IMR-90 (cell line): ENCODE measurements around the gene WBP2. TPM values are rescaled to one million over a fixed set of nuclear protein-coding genes. Genes with fewer than 3 reads are reported as not detected.

Experiments
- ATAC-seq: fragments of 200-7000 bp; cut with Tn5 transposase; 2 replicates; pipeline ENCODE4 v1.9.1; 2020; ENCODE audit warnings: low read depth, mild to moderate bottlenecking, moderate library complexity
- BruUV-seq: library from RNA; stranded (reverse); fragments of 400-500 nt; replicated peaks from 2 replicates; lab custom pipeline; 2021; lab: Mats Ljungman, UMichigan
- CTCF ChIA-PET: fragments of 300-600 bp; formaldehyde crosslinking; extraction: SDS; loops from one replicate; lab custom pipeline; 2021; ENCODE audit warnings: antibody characterized with exemption; lab: Yijun Ruan, JAX
- POLR2A ChIA-PET: fragments of 300-600 bp; sonication (Branson Sonifier 250); formaldehyde crosslinking; loops from one replicate; lab custom pipeline; 2022; ENCODE audit warnings: antibody characterized with exemption; ENCODE audit not compliant: unreplicated experiment; lab: Charles Lee
- DNase-seq: peaks from one replicate; pipeline ENCODE4 v3.0.0; 2013
- H2AFZ ChIP-seq: replicated peaks from 2 replicates; pipeline ENCODE3; 2013; ENCODE audit warnings: low read length, mild to moderate bottlenecking; ENCODE audit not compliant: poor library complexity
- H2AK5ac ChIP-seq: 2 replicates; pipeline ENCODE4 v1.6.1; 2013; ENCODE audit warnings: low read depth, low read length, inconsistent platforms
- H2AK9ac ChIP-seq: replicated peaks from 2 replicates; pipeline ENCODE3; 2013; ENCODE audit warnings: mild to moderate bottlenecking, low read depth, low read length, moderate library complexity; ENCODE audit not compliant: poor library complexity
- H2BK120ac ChIP-seq: 2 replicates; pipeline ENCODE4 v1.6.1; 2013; ENCODE audit warnings: low read depth, low read length, inconsistent platforms
- H2BK15ac ChIP-seq: 3 replicates; pipeline ENCODE4 v1.6.1; 2013; ENCODE audit warnings: low read depth, low read length, inconsistent platforms
- H2BK20ac ChIP-seq: 2 replicates; pipeline ENCODE4 v1.6.1; 2013; ENCODE audit warnings: low read depth, mild to moderate bottlenecking, inconsistent platforms, low read length, moderate library complexity
- H2BK5ac ChIP-seq: 2 replicates; pipeline ENCODE4 v1.6.1; 2013; ENCODE audit warnings: mild to moderate bottlenecking, low read depth, low read length, inconsistent platforms; ENCODE audit not compliant: poor library complexity, severe bottlenecking
- H3K14ac ChIP-seq: replicated peaks from 2 replicates; pipeline ENCODE4 v1.6.1; 2013; ENCODE audit warnings: low read depth, low read length, inconsistent platforms
- H3K18ac ChIP-seq: 2 replicates; pipeline ENCODE4 v1.6.1; 2013; ENCODE audit warnings: low read depth, low read length, control low read depth
- H3K23ac ChIP-seq: 2 replicates; pipeline ENCODE4 v1.6.1; 2013; ENCODE audit warnings: low read depth, low read length, inconsistent platforms
- H3K27ac ChIP-seq: 2 replicates; pipeline ENCODE4 v1.5.1; 2013; ENCODE audit warnings: mild to moderate bottlenecking, control low read depth, low read length; ENCODE audit not compliant: insufficient read depth
- H3K27me3 ChIP-seq: 2 replicates; pipeline ENCODE4 v1.6.1; 2013; ENCODE audit warnings: low read length; ENCODE audit not compliant: control insufficient read depth, insufficient read depth
- H3K36me3 ChIP-seq: 2 replicates; pipeline ENCODE4 v1.6.1; 2013; ENCODE audit warnings: low read length, mixed read lengths; ENCODE audit not compliant: control insufficient read depth, insufficient read depth
- H3K4ac ChIP-seq: 2 replicates; pipeline ENCODE4 v1.6.1; 2013; ENCODE audit warnings: low read depth, low read length, inconsistent platforms
- H3K4me1 ChIP-seq: 2 replicates; pipeline ENCODE4 v1.6.1; 2013; ENCODE audit warnings: low read length, mixed read lengths; ENCODE audit not compliant: control insufficient read depth, insufficient read depth
- H3K4me2 ChIP-seq: 2 replicates; pipeline ENCODE4 v1.6.1; 2013; ENCODE audit warnings: low read depth, mild to moderate bottlenecking, control low read depth, low read length, moderate library complexity
- H3K4me3 ChIP-seq: 2 replicates; pipeline ENCODE4 v1.5.1; 2013; ENCODE audit warnings: low read depth, mild to moderate bottlenecking, control low read depth, low read length, moderate library complexity; ENCODE audit not compliant: insufficient read depth
- H3K56ac ChIP-seq: 2 replicates; pipeline ENCODE4 v1.6.1; 2013; ENCODE audit warnings: low read length, inconsistent platforms; ENCODE audit not compliant: insufficient read depth; ENCODE audit errors: extremely low read depth
- H3K79me1 ChIP-seq, 2 experiments: 2 replicates each; pipeline ENCODE4 v1.6.1; 2013; ENCODE audit warnings: low read length in 2 of 2, inconsistent platforms in 1 of 2, low read depth in 1 of 2
- H3K9ac ChIP-seq: 2 replicates; pipeline ENCODE4 v1.6.1; 2013; ENCODE audit warnings: low read depth, low read length, control low read depth
- H3K9me1 ChIP-seq: 2 replicates; pipeline ENCODE4 v1.6.1; 2013; ENCODE audit warnings: low read length, inconsistent platforms; ENCODE audit not compliant: insufficient read depth
- H3K9me3 ChIP-seq: 2 replicates; pipeline ENCODE4 v1.6.1; 2013; ENCODE audit warnings: low read length; ENCODE audit not compliant: control insufficient read depth, insufficient read depth
- H4K20me1 ChIP-seq: 2 replicates; pipeline ENCODE4 v1.6.1; 2013; ENCODE audit warnings: low read length, inconsistent platforms; ENCODE audit not compliant: insufficient read depth
- H4K5ac ChIP-seq: 2 replicates; pipeline ENCODE4 v1.6.1; 2013; ENCODE audit warnings: mild to moderate bottlenecking, low read depth, low read length, control low read depth
- H4K8ac ChIP-seq, 2 experiments: 2 replicates each; pipeline ENCODE4 v1.6.1; 2013; ENCODE audit warnings: low read depth in 2 of 2, low read length in 2 of 2, control low read depth in 1 of 2, inconsistent platforms in 1 of 2
- H4K91ac ChIP-seq: 2 replicates; pipeline ENCODE4 v1.6.1; 2013; ENCODE audit warnings: low read depth, low read length, inconsistent platforms; ENCODE audit not compliant: insufficient read depth
- FOS ChIP-seq: fragments of 150-350 bp; IDR thresholded peaks from 2 replicates; pipeline ENCODE4 v1.6.1; 2016; ENCODE audit warnings: low read depth, low read length
- MAFK ChIP-seq: IDR thresholded peaks from 2 replicates; pipeline ENCODE4 v1.6.1; 2012; ENCODE audit warnings: low read depth, low read length, improper control_type of control experiment
- MXI1 ChIP-seq: IDR thresholded peaks from 2 replicates; pipeline ENCODE4 v1.6.1; 2012; ENCODE audit warnings: low read depth, mild to moderate bottlenecking, low read length, moderate library complexity, borderline replicate concordance
- NFE2L2 ChIP-seq: fragments of 150-350 bp; IDR thresholded peaks from 2 replicates; pipeline ENCODE4 v1.6.1; 2016; ENCODE audit warnings: low read depth, mild to moderate bottlenecking, low read length
- POLR2A ChIP-seq: IDR thresholded peaks from 2 replicates; pipeline ENCODE4 v1.6.1; 2012; ENCODE audit warnings: mild to moderate bottlenecking, low read depth, low read length
- SMC3 ChIP-seq: fragments of 150-350 bp; IDR thresholded peaks from 2 replicates; pipeline ENCODE4 v1.6.1; 2016; ENCODE audit warnings: low read depth, mild to moderate bottlenecking, antibody characterized with exemption, low read length, moderate library complexity
- WGBS, 2 experiments: methylation state at CpG; one replicate each; pipeline versions ENCODE4 v1.1.5 to v1.1.7; 2013; ENCODE audit warnings: missing lambda C conversion rate in 2 of 2; ENCODE audit not compliant: insufficient read length in 1 of 2; ENCODE audit errors: extremely low coverage in 2 of 2; 5-methylcytosine and 5-hydroxymethylcytosine counted together
- dilution Hi-C: fragments of 300-500 bp; cut with HindIII; formaldehyde crosslinking; loops from one replicate; pipeline ENCODE4 v1.14.3; 2018; ENCODE audit warnings: low sequenced_read_pairs; ENCODE audit not compliant: unreplicated experiment
- in situ Hi-C: fragments of 300-500 bp; cut with MboI; formaldehyde crosslinking; loops from 3 replicates; pipeline ENCODE4 v1.14.3; 2019; ENCODE audit warnings: low sequenced_read_pairs, inconsistent platforms, mixed read lengths
- intact Hi-C: fragments of 100-400 bp; cut with micrococcal nuclease; formaldehyde crosslinking; loops from 2 replicates; pipeline ENCODE4 v1.10.0; 2022
- polyA plus RNA-seq, 3 experiments: library from polyadenylated mRNA; depleted of rRNA; stranded (reverse); fragments of >200 nt; gene quantifications; 2 replicates each; pipeline ENCODE4 v1.2.3, GENCODE V29; 2012; ENCODE audit warnings: low replicate concordance in 1 of 3
- total RNA-seq: library from RNA; depleted of rRNA; stranded (reverse); fragments of >200 nt; gene quantifications from 2 replicates; pipeline ENCODE4 v1.2.3, GENCODE V29; 2012
- TF ChIP-seq, protein P1 (sequence below): fragments of 150-350 bp; IDR thresholded peaks from 2 replicates; pipeline ENCODE4 v1.6.1; 2016; ENCODE audit warnings: low read depth, mild to moderate bottlenecking, low read length, moderate library complexity, borderline replicate concordance

Gene WBP2
- total and polyA plus RNA-seq, 2 of the 4 experiments (the other 2 are of a cell fraction) = 9.0 to 35.5 TPM

DNA sequence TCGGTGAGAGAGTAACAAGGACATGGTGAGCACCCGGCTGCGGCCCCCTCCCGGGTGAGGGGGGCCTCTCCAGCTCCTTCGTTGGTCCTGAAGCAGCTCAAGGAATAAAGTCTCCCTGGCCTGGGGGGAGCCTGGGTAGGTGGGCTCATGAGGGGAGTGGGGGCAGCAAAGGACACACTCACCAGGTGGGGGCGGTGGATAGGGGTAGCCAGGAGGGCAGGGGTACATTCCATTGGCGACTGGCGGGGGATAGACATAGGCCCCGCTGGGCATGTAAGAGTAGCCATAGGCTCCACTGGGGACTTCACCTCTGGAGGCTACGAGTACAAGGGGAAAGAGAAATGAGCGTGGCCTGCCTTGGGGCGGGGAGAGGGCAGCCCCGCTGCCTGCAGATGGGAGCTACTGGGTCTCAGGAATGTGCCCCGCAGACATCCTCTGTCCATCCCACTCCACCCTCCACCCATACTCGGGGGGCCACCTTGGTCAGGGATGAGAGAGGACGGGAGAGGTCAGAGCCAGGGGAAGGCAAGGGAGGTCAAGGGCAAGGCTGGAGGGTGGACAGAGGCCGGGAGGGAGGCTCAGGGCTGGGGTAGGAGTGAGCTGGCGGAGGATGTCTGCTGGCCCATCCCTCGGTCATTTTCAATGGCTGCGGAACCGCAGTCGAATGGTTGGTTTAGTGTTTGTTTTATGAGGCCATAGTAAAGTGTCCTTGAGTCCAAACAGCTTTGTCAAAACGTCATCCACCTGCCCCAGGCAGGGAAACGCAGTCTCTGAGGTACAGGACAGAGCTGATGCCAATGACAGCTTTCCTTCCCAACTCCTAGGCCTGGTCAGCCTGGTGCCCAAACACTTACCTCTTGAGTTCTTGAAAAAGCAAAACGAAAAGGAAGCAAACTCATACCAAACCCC, 7.3 kb downstream of the WBP2 start:
- no peak overlapping the region for H3K18ac ChIP-seq
- dilution Hi-C loops (no loop called here), in situ Hi-C loops (no loop called here), intact Hi-C loops (no loop called here)
- no peak overlapping the region for H2AK9ac ChIP-seq
- H3K27me3 ChIP-seq = no peaks in the 10 kb centered on the region
- no peak overlapping the region for H4K91ac ChIP-seq
- no TSS peak for BruUV-seq
- H3K56ac ChIP-seq = no peak overlapping the region
- H3K4me2 ChIP-seq = no peak overlapping the region
- ChIA-PET CTCF (no interaction called here), POLR2A (no interaction called here)
- H4K8ac ChIP-seq = no peak overlapping the region
- TF ChIP-seq MAFK (no peak), SMC3 (no peak), POLR2A (no peak), NFE2L2 (no peak), MXI1 (no peak), FOS (no peak)
- TF ChIP-seq, protein P1, sequence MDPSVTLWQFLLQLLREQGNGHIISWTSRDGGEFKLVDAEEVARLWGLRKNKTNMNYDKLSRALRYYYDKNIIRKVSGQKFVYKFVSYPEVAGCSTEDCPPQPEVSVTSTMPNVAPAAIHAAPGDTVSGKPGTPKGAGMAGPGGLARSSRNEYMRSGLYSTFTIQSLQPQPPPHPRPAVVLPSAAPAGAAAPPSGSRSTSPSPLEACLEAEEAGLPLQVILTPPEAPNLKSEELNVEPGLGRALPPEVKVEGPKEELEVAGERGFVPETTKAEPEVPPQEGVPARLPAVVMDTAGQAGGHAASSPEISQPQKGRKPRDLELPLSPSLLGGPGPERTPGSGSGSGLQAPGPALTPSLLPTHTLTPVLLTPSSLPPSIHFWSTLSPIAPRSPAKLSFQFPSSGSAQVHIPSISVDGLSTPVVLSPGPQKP = no peak
- no peak overlapping the region for H4K5ac ChIP-seq
- no peak overlapping the region for H3K4me3 ChIP-seq
- H3K9me3 ChIP-seq = no peaks in the 10 kb centered on the region
- no peak overlapping the region for H2BK20ac ChIP-seq
- 79% methylated on average over 12 of the region's 25 CpGs; no CpG with 5 or more reads in 1 of the 2 experiments for WGBS, 2 experiments
- peaks cover 0 to 10% of the 10 kb centered on the region in 2 experiments; a peak in 2 of 4 replicates for H3K79me1 ChIP-seq
- H2AFZ ChIP-seq = no peak overlapping the region
- no peak for DNase-seq
- H4K20me1 ChIP-seq = peaks cover 7% of the 10 kb centered on the region
- no peak overlapping the region for H3K4ac ChIP-seq
- no peak for ATAC-seq
- no peak overlapping the region for H3K23ac ChIP-seq
- no peak overlapping the region for H2BK15ac ChIP-seq
- no peak overlapping the region for H3K9ac ChIP-seq
- H2BK5ac ChIP-seq = no peak overlapping the region
- 0 out of 2 replicates have a peak, but pooled peaks cover 4% of the 10 kb centered on the region for H3K9me1 ChIP-seq
- no peak overlapping the region for H2AK5ac ChIP-seq
- H3K14ac ChIP-seq = no peak overlapping the region
- H3K36me3 ChIP-seq = peaks cover 52% of the 10 kb centered on the region
- H2BK120ac ChIP-seq = no peak overlapping the region
- peaks cover 6% of the 10 kb centered on the region for H3K4me1 ChIP-seq
- no peak overlapping the region for H3K27ac ChIP-seq
